Heart right ventricle (tissue), 16 donors: ENCODE results near the gene OLFML1. TPM values are rescaled to one million over a fixed set of nuclear protein-coding genes. Genes with fewer than 3 reads are reported as not detected.

ENCODE experiments used
- ATAC-seq, 8 donors: fragments of 200-7000 bp; cut with Tn5 transposase; one replicate each; pipeline ENCODE4 v1.9.1; 2020; ENCODE audit warnings: mild to moderate bottlenecking in 8 of 8, moderate library complexity in 8 of 8, moderate number of reproducible peaks in 1 of 8
- DNase-seq, 2 donors: peaks; one replicate each; pipeline ENCODE4 v3.0.0-alpha.2; 2020
- H3K27ac ChIP-seq, 10 donors: fragments of 200-600 bp; sonication (generic) in 2 of 10; one replicate each; pipeline versions ENCODE4 v1.5.0 to v1.8.0; 2020 to 2022; ENCODE audit warnings: mild to moderate bottlenecking in 3 of 10
- H3K27me3 ChIP-seq, 7 donors: fragments of 200-600 bp; one replicate each; pipeline ENCODE4 v1.8.0; 2021 to 2022; ENCODE audit warnings: mild to moderate bottlenecking in 2 of 7
- H3K36me3 ChIP-seq, 9 donors: fragments of 200-600 bp; sonication (generic) in 1 of 9; one replicate each; pipeline versions ENCODE4 v1.5.0 to v1.8.0; 2020 to 2022; ENCODE audit warnings: mild to moderate bottlenecking in 2 of 9
- H3K4me1 ChIP-seq, 9 donors: fragments of 200-600 bp; sonication (generic) in 1 of 9; one replicate each; pipeline versions ENCODE4 v1.5.0 to v1.8.0; 2020 to 2022; ENCODE audit warnings: mild to moderate bottlenecking in 4 of 9
- H3K4me3 ChIP-seq, 10 donors: fragments of 200-600 bp; sonication (generic) in 2 of 10; one replicate each; pipeline versions ENCODE4 v1.5.0 to v1.8.0; 2020 to 2022; ENCODE audit warnings: mild to moderate bottlenecking in 7 of 10, moderate library complexity in 2 of 10
- H3K9me3 ChIP-seq, 11 donors: fragments of 200-600 bp in 10 of 11; sonication (generic) in 2 of 11; one replicate each; pipeline versions ENCODE4 v1.5.0 to v1.8.0; 2013 to 2022; ENCODE audit warnings: mild to moderate bottlenecking in 2 of 11, control low read depth in 1 of 11, moderate library complexity in 1 of 11
- WGBS, 2 donors: extraction: QIAGEN DNeasy Blood & Tissue Kit; methylation state at CpG; one replicate each; pipeline ENCODE4 v1.1.7; 2013; ENCODE audit warnings: inconsistent platforms in 1 of 2; 5-methylcytosine and 5-hydroxymethylcytosine counted together
- intact Hi-C, 10 donors: fragments of 100-400 bp; cut with DNase I; formaldehyde crosslinking; loops; one replicate each; pipeline versions ENCODE4 v1.11.1 to v1.14.2; 2022
- polyA plus RNA-seq, 2 donors: library from polyadenylated mRNA; stranded (reverse); fragments of 200-250 nt; gene quantifications; one replicate each; pipeline ENCODE4 v1.2.3, GENCODE V29; 2013
- total RNA-seq, 10 donors: library from RNA; stranded (reverse); fragmentation: NEBNext Ultra II Directional in 3 of 10; extraction: Animal tissue kit (Norgen Biotek cat#: 25700) in 3 of 10; gene quantifications; one replicate each; pipeline versions ENCODE4 v1.2.1 to v1.2.4, GENCODE V29; 2021 to 2023
- TF ChIP-seq, protein P1 (sequence below), 9 donors: fragments of 200-600 bp; sonication (generic) in 2 of 9; IDR thresholded peaks; one replicate each; pipeline versions ENCODE4 v1.5.0 to v1.8.0; 2021 to 2022; ENCODE audit warnings: antibody characterized with exemption in 9 of 9, mild to moderate bottlenecking in 5 of 9, moderate library complexity in 1 of 9
- donor health status: Arrhythmogenic right ventricular cardiomyopathy.
- donor health status: ischemic (EF 13 %, LVEDD 7.1; RV severe dilation, severe dysfunction).
- donor health status: healthy with polysubstance abuse.
- donor health status: DM: no; HTN: yes; CAD: no.
- donor health status: DM: no; HTN: no; CAD: no.
- donor health status: ischemic (EF 25% LVEDD 6.9; RV normal size, moderate dysfunction).
- donor health status: ischemic (EF 25% LVEDD 5.7; RV mildly dilated, moderate dysfunction).
- donor health status: healthy.
- donor health status: DM: yes; HTN: yes; CAD: no.
- donor health status: Ischemic cardiomyopathy.
- donor health status: ischemic (EF 35%, LVEDD 5.7; RV mildly dilated, moderate dysfunction).
- donor health status: nonischemic (EF 11% LVEDD 7.7; RV severe dilation, severe dysfunction).
- donor health status: DM: yes; HTN: yes; CAD: no.
- donor health status: PGD.
- donor health status: ischemic (EF 29% LVEDD 5.4; RV normal size, mild dysfunction).
- donor health status: nonischemic (EF 23%, LVEDD 6.1; RV moderate dilation, normal function).

OLFML1 gene
- total and polyA plus RNA-seq, 12 donors = 2.2 to 8.3 (median 5.0) TPM

GRCh38 chr11:7486098-7486780, 933 bp downstream of the OLFML1 start:
- 64 to 70% methylated on average over 2 of the region's 2 CpGs for WGBS, 2 donors
- DNase-seq (no peak), ATAC-seq (peak in 4 of 8 donors; percentile 5 to 23 (median 22))
- peaks cover 0 to 16% (median 0%) of the 10 kb centered on the region in 9 donors for H3K4me1 ChIP-seq
- H3K36me3 ChIP-seq = peaks cover 0 to 11% (median 0%) of the 10 kb centered on the region in 9 donors
- intact Hi-C loops = no loop called here
- H3K27me3 ChIP-seq = no peaks in the 10 kb centered on the region
- H3K4me3 ChIP-seq = peak overlapping the region in 9 of 10 donors; percentile 31 to 61 (median 53)
- TF ChIP-seq, protein P1, sequence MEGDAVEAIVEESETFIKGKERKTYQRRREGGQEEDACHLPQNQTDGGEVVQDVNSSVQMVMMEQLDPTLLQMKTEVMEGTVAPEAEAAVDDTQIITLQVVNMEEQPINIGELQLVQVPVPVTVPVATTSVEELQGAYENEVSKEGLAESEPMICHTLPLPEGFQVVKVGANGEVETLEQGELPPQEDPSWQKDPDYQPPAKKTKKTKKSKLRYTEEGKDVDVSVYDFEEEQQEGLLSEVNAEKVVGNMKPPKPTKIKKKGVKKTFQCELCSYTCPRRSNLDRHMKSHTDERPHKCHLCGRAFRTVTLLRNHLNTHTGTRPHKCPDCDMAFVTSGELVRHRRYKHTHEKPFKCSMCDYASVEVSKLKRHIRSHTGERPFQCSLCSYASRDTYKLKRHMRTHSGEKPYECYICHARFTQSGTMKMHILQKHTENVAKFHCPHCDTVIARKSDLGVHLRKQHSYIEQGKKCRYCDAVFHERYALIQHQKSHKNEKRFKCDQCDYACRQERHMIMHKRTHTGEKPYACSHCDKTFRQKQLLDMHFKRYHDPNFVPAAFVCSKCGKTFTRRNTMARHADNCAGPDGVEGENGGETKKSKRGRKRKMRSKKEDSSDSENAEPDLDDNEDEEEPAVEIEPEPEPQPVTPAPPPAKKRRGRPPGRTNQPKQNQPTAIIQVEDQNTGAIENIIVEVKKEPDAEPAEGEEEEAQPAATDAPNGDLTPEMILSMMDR (IDR thresholded peaks at IDR 0.05) = no peak
- H3K9me3 ChIP-seq = no peaks in the 10 kb centered on the region
- peak overlapping the region in 6 of 10 donors; percentile 20 to 61 (median 47) for H3K27ac ChIP-seq

GRCh38 chr11:7486781-7487140, 1.5 kb downstream of the OLFML1 start:
- TF ChIP-seq, protein P1 (IDR thresholded peaks at IDR 0.05) = no peak
- H3K27ac ChIP-seq = no peak overlapping the region
- 38 to 46% methylated on average over 6 of the region's 6 CpGs for WGBS, 2 donors
- peaks cover 0 to 17% (median 0%) of the 10 kb centered on the region in 9 donors for H3K4me1 ChIP-seq
- H3K36me3 ChIP-seq = peaks cover 0 to 13% (median 0%) of the 10 kb centered on the region in 9 donors
- no peaks in the 10 kb centered on the region for H3K9me3 ChIP-seq
- peak; percentile 6 to 22 for DNase-seq
- no peaks in the 10 kb centered on the region for H3K27me3 ChIP-seq
- intact Hi-C loops = no loop called here
- ATAC-seq = peak in 5 of 8 donors; percentile 18 to 58 (median 46)
- H3K4me3 ChIP-seq = peak overlapping the region in 8 of 10 donors; percentile 31 to 61 (median 53)

GRCh38 chr11:7487360-7487759, 2.1 kb downstream of the OLFML1 start:
- 36 to 50% methylated on average over 2 of the region's 2 CpGs for WGBS, 2 donors
- ATAC-seq = no peak
- H3K36me3 ChIP-seq = peaks cover 0 to 13% (median 0%) of the 10 kb centered on the region in 9 donors
- H3K27me3 ChIP-seq = no peaks in the 10 kb centered on the region
- TF ChIP-seq, protein P1 (IDR thresholded peaks at IDR 0.05) = no peak
- H3K27ac ChIP-seq = no peak overlapping the region
- H3K4me1 ChIP-seq = peaks cover 0 to 23% (median 3%) of the 10 kb centered on the region in 9 donors
- intact Hi-C loops = no loop called here
- no peaks in the 10 kb centered on the region for H3K9me3 ChIP-seq
- H3K4me3 ChIP-seq = peak overlapping the region in 7 of 10 donors; percentile 31 to 61 (median 53)
- no peak for DNase-seq

DNA sequence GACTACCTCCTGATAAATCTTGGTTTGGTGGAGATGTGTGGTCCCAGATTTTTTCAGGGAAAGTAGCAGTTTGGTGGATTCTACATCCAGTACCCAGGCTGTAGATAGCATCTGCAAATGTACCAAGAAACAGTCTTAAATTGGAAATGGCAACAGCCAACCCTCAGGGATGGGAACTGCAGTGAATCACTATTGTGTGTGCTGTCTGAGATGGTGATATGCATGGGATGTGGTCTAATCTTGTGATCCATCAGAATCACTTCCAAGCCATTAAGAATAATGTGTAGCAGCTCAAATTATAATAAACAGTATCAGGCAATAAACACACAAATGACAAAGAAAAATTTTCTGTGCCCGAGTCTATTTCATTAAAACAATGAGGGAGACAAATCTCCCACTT, 3.4 kb downstream of the OLFML1 start:
- Histone ChIP-seq H3K9me3 (no peaks in the 10 kb centered on the region), H3K27ac (no peak overlapping the region), H3K36me3 (peaks cover 0 to 13% (median 0%) of the 10 kb centered on the region in 9 donors), H3K4me3 (no peak overlapping the region), H3K27me3 (no peaks in the 10 kb centered on the region), H3K4me1 (peaks cover 0 to 36% (median 3%) of the 10 kb centered on the region in 9 donors)
- TF ChIP-seq, protein P1 (IDR thresholded peaks at IDR 0.05) = no peak
- intact Hi-C loops = no loop called here
- DNase-seq (no peak), ATAC-seq (no peak)
- WGBS, 2 donors = 47 to 93% methylated on average over 1 of the region's 1 CpG
